HAP-1 (cell line): ENCODE measurements around the gene PTOV1.

ENCODE experiments used
- DNase-seq, 2 experiments: peaks; one replicate each; pipeline ENCODE4 v3.0.0-alpha.2; 2016 to 2020; ENCODE audit warnings: low spot score in 2 of 2
- H3K27me3 ChIP-seq: fragments of 250-450 bp; sonication (Bioruptor Pico); 2 replicates; pipeline ENCODE4 v1.5.1; 2020; ENCODE audit warnings: low read depth, mild to moderate bottlenecking, moderate library complexity
- H3K36me3 ChIP-seq: fragments of 250-450 bp; sonication (Bioruptor Pico); replicated peaks from 2 replicates; pipeline ENCODE4 v1.5.1; 2020; ENCODE audit warnings: mild to moderate bottlenecking
- H3K4me1 ChIP-seq: fragments of 250-450 bp; sonication (Bioruptor Pico); 2 replicates; pipeline ENCODE4 v1.5.1; 2020; ENCODE audit warnings: mild to moderate bottlenecking
- H3K4me3 ChIP-seq: fragments of 250-450 bp; sonication (Bioruptor Pico); 2 replicates; pipeline ENCODE4 v1.5.1; 2020; ENCODE audit warnings: mild to moderate bottlenecking, moderate library complexity
- H3K9me3 ChIP-seq: fragments of 250-450 bp; sonication (Bioruptor Pico); 2 replicates; pipeline ENCODE4 v1.5.1; 2020; ENCODE audit warnings: mild to moderate bottlenecking, moderate library complexity
- in situ Hi-C: fragments of 300-500 bp; cut with MboI; formaldehyde crosslinking; loops from 3 replicates; pipeline ENCODE4 v1.14.3; 2020; ENCODE audit warnings: low sequenced_read_pairs, inconsistent platforms, mixed read lengths

The PTOV1 gene

GRCh38 chr19:49872245-49873128, 21.5 kb downstream of the PTOV1 start:
- H3K4me1 ChIP-seq = peaks cover 6% of the 10 kb centered on the region
- in situ Hi-C loops = loop anchor here (25.0 kb wide), 1 partner anchor 385 kb away; the partner anchor contains the start of genes RPL13A and RPS11
- DNase-seq = no peak

GRCh38 chr19:49873129-49873521, 22.2 kb downstream of the PTOV1 start:
- H3K36me3 ChIP-seq = peaks cover 5% of the 10 kb centered on the region
- DNase-seq = no peak
- H3K27me3 ChIP-seq = no peaks in the 10 kb centered on the region
- in situ Hi-C loops = loop anchor here (25.0 kb wide), 1 partner anchor 386 kb away; the partner anchor contains the start of genes RPL13A and RPS11
- H3K9me3 ChIP-seq = no peaks in the 10 kb centered on the region
- no peak overlapping the region for H3K4me3 ChIP-seq
- H3K4me1 ChIP-seq = peaks cover 6% of the 10 kb centered on the region

More at GRCh38 chr19:49872245-49873128, 21.5 kb downstream of the PTOV1 start:
- no peaks in the 10 kb centered on the region for H3K9me3 ChIP-seq
- H3K36me3 ChIP-seq = peaks cover 5% of the 10 kb centered on the region
- H3K27me3 ChIP-seq = no peaks in the 10 kb centered on the region
- no peak overlapping the region for H3K4me3 ChIP-seq

- Histone ChIP-seq H3K36me3 (peaks cover 5% of the 10 kb centered on the region), H3K27me3 (no peaks in the 10 kb centered on the region), H3K4me1 (peaks cover 12% of the 10 kb centered on the region), H3K9me3 (no peaks in the 10 kb centered on the region), H3K4me3 (no peak overlapping the region)
- DNase-seq = no peak
- in situ Hi-C loops = loop anchor here (25.0 kb wide), 1 partner anchor 387 kb away; the partner anchor contains the start of genes RPL13A and RPS11
Observed at GRCh38 chr19:49873834-49874233, 22.9 kb downstream of the PTOV1 start.

- in situ Hi-C loops = loop anchor here (25.0 kb wide), 1 partner anchor 387 kb away; the partner anchor contains the start of genes RPL13A and RPS11
- no peaks in the 10 kb centered on the region for H3K9me3 ChIP-seq
- no peaks in the 10 kb centered on the region for H3K27me3 ChIP-seq
- no peak for DNase-seq
- peaks cover 5% of the 10 kb centered on the region for H3K36me3 ChIP-seq
- no peak overlapping the region for H3K4me3 ChIP-seq
- peaks cover 12% of the 10 kb centered on the region for H3K4me1 ChIP-seq
Observed at GRCh38 chr19:49874503-49875157, 23.7 kb downstream of the PTOV1 start.

GRCh38 chr19:49875177-49875576, 24.2 kb downstream of the PTOV1 start:
- no peak for DNase-seq
- peaks cover 8% of the 10 kb centered on the region for H3K36me3 ChIP-seq
- H3K27me3 ChIP-seq = no peaks in the 10 kb centered on the region
- peaks cover 9% of the 10 kb centered on the region for H3K4me1 ChIP-seq
- H3K9me3 ChIP-seq = no peaks in the 10 kb centered on the region
- peak overlapping the region; percentile 99 for H3K4me3 ChIP-seq
- in situ Hi-C loops = no loop called here

- in situ Hi-C loops = no loop called here
Observed at GRCh38 chr19:49875857-49876421, 25.0 kb downstream of the PTOV1 start.

GRCh38 chr19:49876422-49877019, 25.6 kb downstream of the PTOV1 start:
- peak overlapping the region; percentile 99 for H3K4me3 ChIP-seq
- peaks cover 15% of the 10 kb centered on the region for H3K36me3 ChIP-seq
- H3K4me1 ChIP-seq = peaks cover 5% of the 10 kb centered on the region
- peak; percentile 96 to 98 for DNase-seq
- in situ Hi-C loops = no loop called here
- H3K27me3 ChIP-seq = no peaks in the 10 kb centered on the region
- no peaks in the 10 kb centered on the region for H3K9me3 ChIP-seq

More at GRCh38 chr19:49875857-49876421, 25.0 kb downstream of the PTOV1 start:
- Histone ChIP-seq H3K9me3 (no peaks in the 10 kb centered on the region), H3K36me3 (peaks cover 10% of the 10 kb centered on the region), H3K4me3 (peak overlapping the region; percentile 99), H3K27me3 (no peaks in the 10 kb centered on the region), H3K4me1 (peaks cover 5% of the 10 kb centered on the region)
- DNase-seq = peak in 1 of 2 experiments; percentile 78

GRCh38 chr19:49877020-49877878, 26.3 kb downstream of the PTOV1 start, which contains the start of the genes AKT1S1 and TBC1D17:
TSS of gene AKT1S1 (minus strand) at chr19:49877355. CDS start at chr19:49873295, 4,060 bp downstream.
TSS of gene TBC1D17 (plus strand) at chr19:49877702. CDS start at chr19:49877724, 22 bp downstream.
- peak; percentile 99 for DNase-seq
- peaks cover 5% of the 10 kb centered on the region for H3K4me1 ChIP-seq
- no peaks in the 10 kb centered on the region for H3K27me3 ChIP-seq
- H3K9me3 ChIP-seq = no peaks in the 10 kb centered on the region
- in situ Hi-C loops = no loop called here
- H3K4me3 ChIP-seq = peak within 1 kb of the TSS; percentile 99
- peaks cover 20% of the 10 kb centered on the region for H3K36me3 ChIP-seq

- Histone ChIP-seq H3K27me3 (no peaks in the 10 kb centered on the region), H3K4me3 (peak overlapping the region; percentile 99), H3K36me3 (peaks cover 28% of the 10 kb centered on the region), H3K4me1 (peaks cover 5% of the 10 kb centered on the region), H3K9me3 (no peaks in the 10 kb centered on the region)
- in situ Hi-C loops = no loop called here
- peak; percentile 91 to 99 for DNase-seq
Observed at GRCh38 chr19:49877879-49878743, 27.2 kb downstream of the PTOV1 start.

- Histone ChIP-seq H3K27me3 (no peaks in the 10 kb centered on the region), H3K4me3 (peak overlapping the region; percentile 99), H3K9me3 (no peaks in the 10 kb centered on the region), H3K4me1 (peaks cover 5% of the 10 kb centered on the region), H3K36me3 (peaks cover 31% of the 10 kb centered on the region)
- in situ Hi-C loops = no loop called here
- DNase-seq = no peak
Observed at GRCh38 chr19:49878744-49879070, 27.7 kb downstream of the PTOV1 start.

- no peak for DNase-seq
- Histone ChIP-seq H3K27me3 (no peaks in the 10 kb centered on the region), H3K4me1 (peaks cover 5% of the 10 kb centered on the region), H3K36me3 (peaks cover 37% of the 10 kb centered on the region), H3K9me3 (no peaks in the 10 kb centered on the region), H3K4me3 (no peak overlapping the region)
- in situ Hi-C loops = no loop called here
Observed at GRCh38 chr19:49879243-49879963, 28.4 kb downstream of the PTOV1 start.
